GM10266 (cell line): ENCODE results near the gene PDF.
"Not testable (repeated sequence)": the region's sequence is repeated elsewhere in the genome, so short reads cannot be mapped to it uniquely, and the experiment has no call there.

Source experiments
- DNase-seq: peaks from one replicate; pipeline ENCODE4 v3.0.0; 2012; ENCODE audit errors: extremely low spot score
- TF ChIP-seq, protein P1 (sequence below): IDR thresholded peaks from 2 replicates; pipeline ENCODE4 v1.5.1; 2012; ENCODE audit warnings: mild to moderate bottlenecking, low read depth; ENCODE audit not compliant: control insufficient read depth, insufficient read depth; ENCODE audit errors: missing control alignments

Gene PDF

DNA sequence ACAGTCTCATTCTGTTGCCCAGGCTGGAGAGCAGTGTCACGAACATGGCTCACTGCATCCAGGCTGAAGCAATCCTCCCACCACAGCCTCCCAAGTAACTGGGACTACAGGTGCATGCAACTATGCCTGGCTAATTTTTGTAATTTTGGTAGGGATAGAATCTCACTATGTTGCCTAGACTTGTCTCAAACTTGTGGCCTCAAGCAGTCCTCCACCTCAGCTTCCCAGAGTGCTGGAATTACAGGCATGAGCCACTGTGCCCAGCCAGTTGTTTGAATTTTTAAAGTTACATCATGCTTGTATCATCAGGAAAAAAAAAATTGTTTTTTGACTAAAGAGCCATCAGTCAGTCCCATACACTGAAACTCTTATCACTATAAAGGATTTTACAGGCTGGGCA, 36.3 kb downstream of the PDF start:
- DNase-seq: no peak
- TF ChIP-seq, protein P1, sequence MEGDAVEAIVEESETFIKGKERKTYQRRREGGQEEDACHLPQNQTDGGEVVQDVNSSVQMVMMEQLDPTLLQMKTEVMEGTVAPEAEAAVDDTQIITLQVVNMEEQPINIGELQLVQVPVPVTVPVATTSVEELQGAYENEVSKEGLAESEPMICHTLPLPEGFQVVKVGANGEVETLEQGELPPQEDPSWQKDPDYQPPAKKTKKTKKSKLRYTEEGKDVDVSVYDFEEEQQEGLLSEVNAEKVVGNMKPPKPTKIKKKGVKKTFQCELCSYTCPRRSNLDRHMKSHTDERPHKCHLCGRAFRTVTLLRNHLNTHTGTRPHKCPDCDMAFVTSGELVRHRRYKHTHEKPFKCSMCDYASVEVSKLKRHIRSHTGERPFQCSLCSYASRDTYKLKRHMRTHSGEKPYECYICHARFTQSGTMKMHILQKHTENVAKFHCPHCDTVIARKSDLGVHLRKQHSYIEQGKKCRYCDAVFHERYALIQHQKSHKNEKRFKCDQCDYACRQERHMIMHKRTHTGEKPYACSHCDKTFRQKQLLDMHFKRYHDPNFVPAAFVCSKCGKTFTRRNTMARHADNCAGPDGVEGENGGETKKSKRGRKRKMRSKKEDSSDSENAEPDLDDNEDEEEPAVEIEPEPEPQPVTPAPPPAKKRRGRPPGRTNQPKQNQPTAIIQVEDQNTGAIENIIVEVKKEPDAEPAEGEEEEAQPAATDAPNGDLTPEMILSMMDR: no peak

DNA sequence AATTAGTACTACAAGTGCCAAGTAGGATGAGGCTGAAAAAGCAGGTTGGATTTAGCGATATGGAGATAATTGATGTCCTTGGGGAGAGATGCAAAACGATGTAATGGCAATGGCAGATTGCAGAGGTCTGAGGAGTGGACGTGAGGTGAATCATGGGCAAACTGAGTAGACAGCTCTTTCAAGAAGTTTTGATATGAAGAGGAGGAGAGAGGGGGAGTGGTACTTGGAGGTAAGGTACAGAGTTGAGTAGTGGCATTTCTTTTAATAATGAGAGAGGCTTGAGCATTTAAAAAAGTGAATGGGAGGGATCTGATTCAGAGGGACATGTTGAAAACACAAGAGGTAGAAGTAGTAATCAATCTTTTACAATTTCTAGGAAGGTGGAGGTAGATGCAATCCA, 37.0 kb downstream of the PDF start:
- TF ChIP-seq, protein P1: no peak

DNA sequence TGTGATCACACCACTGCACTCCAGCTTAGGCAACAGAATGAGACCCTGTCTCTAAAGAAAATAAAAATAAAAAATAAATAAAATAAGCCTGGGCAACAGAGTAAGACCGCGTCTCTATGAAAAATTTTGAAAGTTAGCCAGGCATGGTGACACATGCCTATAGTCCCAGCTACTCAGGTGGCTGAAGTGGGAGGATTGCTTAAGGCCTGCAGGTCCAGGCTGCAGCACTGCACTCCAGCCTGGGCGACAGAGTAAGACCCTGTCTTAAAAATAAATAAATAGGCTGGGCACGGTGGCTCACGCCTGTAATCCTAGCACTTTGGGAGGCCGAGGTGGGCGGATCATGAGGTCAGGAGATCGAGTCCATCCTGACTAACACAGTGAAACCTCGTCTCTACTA, 38.7 kb downstream of the PDF start:
- DNase-seq: not testable (repeated sequence)

More for the DNA sequence above, 37.0 kb downstream of the PDF start:
- no peak for DNase-seq

DNA sequence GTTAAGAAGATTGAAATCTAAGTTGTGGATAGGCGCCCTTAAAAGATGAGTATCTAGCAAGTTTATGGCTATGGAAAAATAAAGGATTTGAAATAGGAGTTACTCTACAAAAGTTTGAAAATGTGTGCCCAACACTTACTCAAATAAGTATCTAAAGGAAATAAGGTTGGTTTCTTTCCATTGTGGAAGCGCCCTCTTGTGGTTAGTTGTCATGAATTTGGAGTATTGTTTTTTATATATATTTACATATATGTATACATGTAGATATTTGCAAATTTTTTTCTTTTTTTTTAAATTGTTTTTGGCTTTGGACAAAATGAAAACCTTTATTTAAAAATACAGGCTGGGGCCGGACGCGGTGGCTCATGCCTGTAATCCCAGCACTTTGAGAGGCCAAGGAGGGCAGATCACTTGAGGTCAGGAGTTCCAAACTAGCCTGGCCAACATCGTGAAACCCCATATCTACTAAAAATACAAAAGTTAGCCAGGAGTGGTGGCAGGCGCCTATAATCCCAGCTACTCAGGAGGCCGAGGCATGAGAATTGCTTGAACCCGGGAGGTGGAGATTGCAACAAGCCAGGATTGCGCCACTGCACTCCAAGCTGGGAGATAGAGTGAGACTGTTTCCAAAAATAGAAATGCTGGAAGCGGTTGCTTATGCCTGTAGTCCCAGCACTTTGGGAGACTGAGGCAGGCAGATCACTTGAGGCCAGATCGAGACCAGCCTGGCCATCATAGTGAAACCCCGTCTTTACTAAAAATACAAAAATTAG, 43.3 kb downstream of the PDF start:
- peak; percentile 59 for DNase-seq

DNA sequence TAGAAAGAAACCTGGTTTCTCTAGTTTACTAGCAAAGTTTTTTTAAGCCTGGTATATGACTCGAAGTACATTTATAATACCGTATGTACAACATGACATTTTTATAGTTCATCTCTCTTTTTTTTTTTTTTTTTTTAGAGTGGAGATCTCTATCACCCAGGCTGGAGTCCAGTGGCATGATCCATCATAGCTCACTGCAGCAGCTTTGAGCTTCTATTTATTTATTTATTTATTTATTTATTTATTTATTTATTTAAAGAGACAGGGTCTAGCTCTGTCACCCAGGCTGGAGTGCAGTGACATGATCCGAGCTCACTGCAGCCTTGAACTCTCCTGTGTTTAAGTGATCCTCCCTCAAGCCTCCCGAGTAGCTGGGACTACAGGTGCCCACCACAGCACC, 45.1 kb downstream of the PDF start:
- TF ChIP-seq, protein P1: no peak
- DNase-seq: no peak

More for the DNA sequence above, 43.3 kb downstream of the PDF start:
- TF ChIP-seq, protein P1: peak; percentile 51

DNA sequence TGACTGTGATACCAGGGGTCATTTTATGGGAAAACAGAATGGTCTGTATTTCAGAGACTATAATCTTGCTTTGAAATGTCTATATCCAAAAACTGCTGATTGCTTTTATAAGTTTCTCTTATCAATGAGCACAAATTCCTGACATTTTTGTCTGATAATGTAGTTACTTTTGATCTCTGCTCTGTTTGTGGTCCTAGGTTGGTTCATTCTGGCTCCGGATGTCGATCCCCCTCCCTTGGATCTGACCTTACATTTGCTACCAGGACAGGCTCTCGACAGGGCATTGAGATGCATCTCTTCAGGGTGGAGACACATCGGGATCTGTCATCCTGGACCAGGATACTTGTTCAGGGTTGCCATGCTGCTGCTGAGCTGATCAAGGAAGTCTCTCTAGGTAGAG, 46.5 kb downstream of the PDF start:
- no peak for DNase-seq
- TF ChIP-seq, protein P1: no peak

DNA sequence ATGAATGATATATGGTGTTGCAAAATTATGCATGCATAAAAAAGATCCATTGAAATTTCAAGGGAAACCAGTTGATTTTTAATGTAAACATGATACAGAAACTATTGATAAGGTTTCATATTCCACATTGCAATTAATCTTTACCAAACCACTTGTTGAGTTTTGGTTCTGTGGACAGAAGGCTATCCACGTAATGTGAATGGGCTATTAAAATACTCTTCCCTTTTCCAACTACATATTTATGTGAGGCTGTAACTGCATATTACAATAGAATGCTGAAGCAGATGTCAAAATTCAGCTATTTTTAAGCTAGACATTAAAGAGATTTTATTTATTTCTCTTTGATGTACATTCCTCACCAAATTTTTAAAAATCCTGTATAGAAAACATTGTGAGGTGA, 53.0 kb downstream of the PDF start:
- TF ChIP-seq, protein P1: no peak

More for the DNA sequence above, 53.0 kb downstream of the PDF start:
- DNase-seq: no peak
